ENCODE results near the gene PAFAH2. TPM values are rescaled to one million over a fixed set of nuclear protein-coding genes. Genes with fewer than 3 reads are reported as not detected.

Gene PAFAH2
- total RNA-seq, 1 donor from 2014 or later = 12.1 TPM

- no peak for DNase-seq (ENCODE audit: low read depth in 2 of 2)
Measured at GRCh38 chr1:26014179-26014578, 16.3 kb upstream of the PAFAH2 start.

- no peak for DNase-seq (ENCODE audit: low read depth in 2 of 2)
Measured at GRCh38 chr1:26012864-26013263, 15.0 kb upstream of the PAFAH2 start.

- DNase-seq (ENCODE audit: low read depth in 2 of 2) = no peak
Measured at GRCh38 chr1:26010825-26011224, 13.0 kb upstream of the PAFAH2 start.

- peak in 1 of 2 donors; percentile 34 for DNase-seq (ENCODE audit: low read depth in 2 of 2)
Measured at GRCh38 chr1:26009796-26010447, 12.1 kb upstream of the PAFAH2 start.

- no peak for DNase-seq (ENCODE audit: low read depth in 2 of 2)
Measured at GRCh38 chr1:26006710-26007109, 8.8 kb upstream of the PAFAH2 start.

- DNase-seq (ENCODE audit: low read depth in 2 of 2) = no peak
Measured at GRCh38 chr1:26005434-26006105, 7.7 kb upstream of the PAFAH2 start.

GRCh38 chr1:26003756-26004155 is 5.9 kb upstream of the PAFAH2 start:
- DNase-seq (ENCODE audit: low read depth in 2 of 2) = no peak

GRCh38 chr1:26003262-26003661 is 5.4 kb upstream of the PAFAH2 start:
- no peak for DNase-seq (ENCODE audit: low read depth in 2 of 2)

- DNase-seq (ENCODE audit: low read depth in 2 of 2) = no peak
Measured at GRCh38 chr1:25999041-25999800, 1.4 kb upstream of the PAFAH2 start.

GRCh38 chr1:25996966-25997827 is 666 bp downstream of the PAFAH2 start:
- DNase-seq (ENCODE audit: low read depth in 2 of 2) = peak in 1 of 2 donors; percentile 43

GRCh38 chr1:25994402-25995150 is 3.3 kb downstream of the PAFAH2 start:
- no peak for DNase-seq (ENCODE audit: low read depth in 2 of 2)

- DNase-seq (ENCODE audit: low read depth in 2 of 2) = no peak
Measured at GRCh38 chr1:25993197-25993951, 4.5 kb downstream of the PAFAH2 start.

- no peak for DNase-seq (ENCODE audit: low read depth in 2 of 2)
Measured at GRCh38 chr1:25992689-25993171, 5.1 kb downstream of the PAFAH2 start.

- DNase-seq (ENCODE audit: low read depth in 2 of 2) = peak; percentile 73 to 95
Measured at GRCh38 chr1:25991937-25992688, 5.8 kb downstream of the PAFAH2 start.

GRCh38 chr1:25990702-25991395 is 7.0 kb downstream of the PAFAH2 start:
- peak; percentile 51 to 56 for DNase-seq (ENCODE audit: low read depth in 2 of 2)

GRCh38 chr1:25990251-25990650 is 7.6 kb downstream of the PAFAH2 start:
- no peak for DNase-seq (ENCODE audit: low read depth in 2 of 2)

- peak; percentile 30 to 46 for DNase-seq (ENCODE audit: low read depth in 2 of 2)
Measured at GRCh38 chr1:25989440-25990234, 8.2 kb downstream of the PAFAH2 start.

GRCh38 chr1:25987951-25988350 is 9.9 kb downstream of the PAFAH2 start:
- DNase-seq (ENCODE audit: low read depth in 2 of 2) = no peak

Measured in dermis microvascular lymphatic vessel endothelial cell (primary cell).